ENCODE data around the gene RAPGEF4.

RAPGEF4 gene

GRCh38 chr2:172843902-172844715 is 108.5 kb downstream of the RAPGEF4 start:
- H3K4me1 Mint-ChIP-seq (ENCODE audit: low read depth) = no peaks in the 10 kb centered on the region
- H3K27ac Mint-ChIP-seq = no peak overlapping the region
- H3K27me3 Mint-ChIP-seq = no peaks in the 10 kb centered on the region
- H3K4me3 Mint-ChIP-seq = no peak overlapping the region
- H3K9me3 Mint-ChIP-seq = no peaks in the 10 kb centered on the region
- H3K36me3 Mint-ChIP-seq (ENCODE audit: low read depth) = no peaks in the 10 kb centered on the region

- no peaks in the 10 kb centered on the region for H3K27me3 Mint-ChIP-seq
- no peaks in the 10 kb centered on the region for H3K4me1 Mint-ChIP-seq (ENCODE audit: low read depth)
- H3K9me3 Mint-ChIP-seq = no peaks in the 10 kb centered on the region
- no peaks in the 10 kb centered on the region for H3K36me3 Mint-ChIP-seq (ENCODE audit: low read depth)
- H3K4me3 Mint-ChIP-seq = no peak overlapping the region
- H3K27ac Mint-ChIP-seq = no peak overlapping the region
These were observed 109.5 kb downstream of the RAPGEF4 start for GRCh38 chr2:172845028-172845630.

GRCh38 chr2:172846551-172846950 is 110.9 kb downstream of the RAPGEF4 start:
- Mint-ChIP-seq H3K9me3 (peaks cover 5% of the 10 kb centered on the region), H3K27me3 (no peaks in the 10 kb centered on the region), H3K4me1 (ENCODE audit: low read depth) (no peaks in the 10 kb centered on the region), H3K27ac (no peak overlapping the region), H3K36me3 (ENCODE audit: low read depth) (no peaks in the 10 kb centered on the region), H3K4me3 (no peak overlapping the region)

GRCh38 chr2:172847188-172847587 is 111.5 kb downstream of the RAPGEF4 start:
- Mint-ChIP-seq H3K9me3 (peaks cover 5% of the 10 kb centered on the region), H3K36me3 (ENCODE audit: low read depth) (no peaks in the 10 kb centered on the region), H3K4me3 (no peak overlapping the region), H3K27me3 (no peaks in the 10 kb centered on the region), H3K4me1 (ENCODE audit: low read depth) (no peaks in the 10 kb centered on the region), H3K27ac (no peak overlapping the region)

- Mint-ChIP-seq H3K27me3 (no peaks in the 10 kb centered on the region), H3K27ac (no peak overlapping the region), H3K9me3 (peaks cover 9% of the 10 kb centered on the region), H3K4me3 (no peak overlapping the region), H3K4me1 (ENCODE audit: low read depth) (no peaks in the 10 kb centered on the region), H3K36me3 (ENCODE audit: low read depth) (no peaks in the 10 kb centered on the region)
These were observed 112.9 kb downstream of the RAPGEF4 start for GRCh38 chr2:172848519-172848918.

GRCh38 chr2:172849519-172850217 is 114.0 kb downstream of the RAPGEF4 start:
- Mint-ChIP-seq H3K27me3 (no peaks in the 10 kb centered on the region), H3K9me3 (peaks cover 9% of the 10 kb centered on the region), H3K27ac (no peak overlapping the region), H3K4me1 (ENCODE audit: low read depth) (no peaks in the 10 kb centered on the region), H3K4me3 (no peak overlapping the region), H3K36me3 (ENCODE audit: low read depth) (no peaks in the 10 kb centered on the region)

GRCh38 chr2:172855588-172855987 is 119.9 kb downstream of the RAPGEF4 start:
- Mint-ChIP-seq H3K4me3 (no peak overlapping the region), H3K36me3 (ENCODE audit: low read depth) (no peaks in the 10 kb centered on the region), H3K27me3 (no peaks in the 10 kb centered on the region), H3K9me3 (peaks cover 14% of the 10 kb centered on the region), H3K27ac (no peak overlapping the region), H3K4me1 (ENCODE audit: low read depth) (no peaks in the 10 kb centered on the region)

GRCh38 chr2:172856606-172857005 is 121.0 kb downstream of the RAPGEF4 start:
- Mint-ChIP-seq H3K4me1 (ENCODE audit: low read depth) (no peaks in the 10 kb centered on the region), H3K4me3 (no peak overlapping the region), H3K36me3 (ENCODE audit: low read depth) (no peaks in the 10 kb centered on the region), H3K27me3 (peaks cover 5% of the 10 kb centered on the region), H3K27ac (no peak overlapping the region), H3K9me3 (peaks cover 9% of the 10 kb centered on the region)

GRCh38 chr2:172858473-172858745 is 122.8 kb downstream of the RAPGEF4 start:
- H3K4me3 Mint-ChIP-seq = no peak overlapping the region
- no peak overlapping the region for H3K27ac Mint-ChIP-seq
- H3K4me1 Mint-ChIP-seq (ENCODE audit: low read depth) = no peaks in the 10 kb centered on the region
- H3K36me3 Mint-ChIP-seq (ENCODE audit: low read depth) = no peaks in the 10 kb centered on the region
- H3K27me3 Mint-ChIP-seq = peaks cover 11% of the 10 kb centered on the region
- H3K9me3 Mint-ChIP-seq = peaks cover 4% of the 10 kb centered on the region

GRCh38 chr2:172859581-172860335 is 124.1 kb downstream of the RAPGEF4 start:
- H3K27me3 Mint-ChIP-seq = peaks cover 11% of the 10 kb centered on the region
- H3K4me3 Mint-ChIP-seq = no peak overlapping the region
- H3K9me3 Mint-ChIP-seq = peaks cover 4% of the 10 kb centered on the region
- no peaks in the 10 kb centered on the region for H3K36me3 Mint-ChIP-seq (ENCODE audit: low read depth)
- no peak overlapping the region for H3K27ac Mint-ChIP-seq
- no peaks in the 10 kb centered on the region for H3K4me1 Mint-ChIP-seq (ENCODE audit: low read depth)

- Mint-ChIP-seq H3K36me3 (ENCODE audit: low read depth) (no peaks in the 10 kb centered on the region), H3K9me3 (peaks cover 4% of the 10 kb centered on the region), H3K4me1 (ENCODE audit: low read depth) (no peaks in the 10 kb centered on the region), H3K27me3 (peaks cover 11% of the 10 kb centered on the region), H3K4me3 (no peak overlapping the region), H3K27ac (no peak overlapping the region)
These were observed 124.7 kb downstream of the RAPGEF4 start for GRCh38 chr2:172860336-172860707.

GRCh38 chr2:172861098-172861497 is 125.5 kb downstream of the RAPGEF4 start:
- H3K4me1 Mint-ChIP-seq (ENCODE audit: low read depth) = no peaks in the 10 kb centered on the region
- peaks cover under 1% of the 10 kb centered on the region for H3K9me3 Mint-ChIP-seq
- H3K4me3 Mint-ChIP-seq = no peak overlapping the region
- H3K27me3 Mint-ChIP-seq = peaks cover 11% of the 10 kb centered on the region
- no peak overlapping the region for H3K27ac Mint-ChIP-seq
- H3K36me3 Mint-ChIP-seq (ENCODE audit: low read depth) = no peaks in the 10 kb centered on the region

GRCh38 chr2:172861656-172862476 is 126.2 kb downstream of the RAPGEF4 start:
- H3K36me3 Mint-ChIP-seq (ENCODE audit: low read depth) = no peaks in the 10 kb centered on the region
- H3K4me3 Mint-ChIP-seq = no peak overlapping the region
- no peaks in the 10 kb centered on the region for H3K4me1 Mint-ChIP-seq (ENCODE audit: low read depth)
- peaks cover 11% of the 10 kb centered on the region for H3K27me3 Mint-ChIP-seq
- H3K9me3 Mint-ChIP-seq = no peaks in the 10 kb centered on the region
- H3K27ac Mint-ChIP-seq = no peak overlapping the region

- Mint-ChIP-seq H3K4me3 (no peak overlapping the region), H3K27me3 (peaks cover 11% of the 10 kb centered on the region), H3K36me3 (ENCODE audit: low read depth) (no peaks in the 10 kb centered on the region), H3K9me3 (no peaks in the 10 kb centered on the region), H3K4me1 (ENCODE audit: low read depth) (no peaks in the 10 kb centered on the region), H3K27ac (no peak overlapping the region)
These were observed 127.7 kb downstream of the RAPGEF4 start for GRCh38 chr2:172863341-172863740.

Measured in stimulated activated naive CD8-positive, alpha-beta T cell treated with anti-CD3 and anti-CD28 coated beads, Interleukin-15, Interleukin-2, amounts not matched to agents 100 ng/mL and 50 ng/mL, for 24 hours (primary cell).